GM21529 (cell line): ENCODE measurements around the gene NFIB.
A peak's percentile ranks its signal among the peaks of the same experiment; 100 is the strongest.

ENCODE experiments used
- ATAC-seq: cut with Tn5 transposase; IDR thresholded peaks from one replicate; pipeline ENCODE4 v1.9.1; 2021; ENCODE audit not compliant: unreplicated experiment

The NFIB gene

DNA sequence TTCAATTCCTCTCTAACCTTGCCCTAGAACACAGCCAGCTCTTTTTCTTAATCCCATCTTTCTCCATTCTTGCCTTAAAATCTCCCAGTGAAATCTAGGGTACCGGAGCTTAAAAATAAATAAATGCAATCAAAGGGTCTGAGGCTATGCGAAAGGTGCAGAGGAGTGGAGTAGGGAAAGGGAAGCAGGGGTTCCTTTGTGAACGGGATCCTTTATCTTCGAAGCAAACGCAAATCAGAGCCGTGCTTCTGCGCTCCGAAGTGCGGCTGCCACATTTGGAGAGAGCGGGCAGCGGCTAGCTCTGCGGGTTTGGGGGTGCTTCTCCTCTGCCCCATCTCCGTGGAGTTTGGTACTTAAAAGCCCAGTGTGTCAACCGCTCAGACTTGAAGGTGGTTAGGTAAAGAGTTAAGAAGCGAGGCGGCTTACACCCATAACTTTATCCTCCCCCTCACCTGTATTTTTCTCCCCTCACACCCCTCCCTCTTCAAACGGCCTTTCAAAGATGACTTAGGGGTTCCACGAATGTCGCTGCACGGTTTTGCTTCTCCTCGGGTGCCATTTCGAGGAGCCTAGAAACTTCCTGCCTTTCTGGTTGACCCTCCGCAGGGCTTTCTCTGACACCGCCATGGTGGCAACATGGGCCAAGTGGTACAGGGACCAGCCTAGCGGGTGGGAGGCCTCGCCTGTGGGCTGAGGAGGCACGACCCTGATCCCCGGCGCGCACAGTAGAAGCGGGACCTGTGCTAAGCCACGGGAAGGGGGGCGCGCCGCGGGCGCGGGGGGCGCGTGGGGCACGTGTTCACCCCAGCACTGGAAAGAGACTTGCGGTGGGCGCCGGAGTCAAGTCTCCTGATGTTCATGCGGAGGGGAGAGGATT is 31.7 kb upstream of the NFIB start:
- ATAC-seq = no peak

DNA sequence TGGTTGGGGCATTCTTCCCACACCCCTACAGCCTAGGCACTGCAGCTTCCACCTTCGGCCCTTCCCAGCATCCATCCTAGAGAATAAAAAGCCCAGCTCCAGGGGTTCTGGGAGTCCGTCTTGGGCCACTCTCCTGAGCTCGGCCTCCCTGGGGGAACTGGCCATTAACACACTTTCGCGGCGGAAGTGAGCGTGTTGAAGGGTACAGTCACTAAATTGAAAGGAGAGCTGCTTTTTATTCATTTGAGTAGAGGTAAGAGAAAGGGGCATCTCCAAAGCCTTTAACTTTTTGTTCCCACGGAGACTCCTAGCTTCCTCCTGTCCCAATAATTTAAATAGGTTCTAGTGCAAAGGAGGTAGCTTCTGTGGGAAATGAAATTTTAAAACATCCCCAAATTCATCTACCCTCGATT is 31.0 kb upstream of the NFIB start:
- ATAC-seq = no peak

GRCh38 chr9:14344053-14344524 is 30.1 kb upstream of the NFIB start:
- no peak for ATAC-seq

DNA sequence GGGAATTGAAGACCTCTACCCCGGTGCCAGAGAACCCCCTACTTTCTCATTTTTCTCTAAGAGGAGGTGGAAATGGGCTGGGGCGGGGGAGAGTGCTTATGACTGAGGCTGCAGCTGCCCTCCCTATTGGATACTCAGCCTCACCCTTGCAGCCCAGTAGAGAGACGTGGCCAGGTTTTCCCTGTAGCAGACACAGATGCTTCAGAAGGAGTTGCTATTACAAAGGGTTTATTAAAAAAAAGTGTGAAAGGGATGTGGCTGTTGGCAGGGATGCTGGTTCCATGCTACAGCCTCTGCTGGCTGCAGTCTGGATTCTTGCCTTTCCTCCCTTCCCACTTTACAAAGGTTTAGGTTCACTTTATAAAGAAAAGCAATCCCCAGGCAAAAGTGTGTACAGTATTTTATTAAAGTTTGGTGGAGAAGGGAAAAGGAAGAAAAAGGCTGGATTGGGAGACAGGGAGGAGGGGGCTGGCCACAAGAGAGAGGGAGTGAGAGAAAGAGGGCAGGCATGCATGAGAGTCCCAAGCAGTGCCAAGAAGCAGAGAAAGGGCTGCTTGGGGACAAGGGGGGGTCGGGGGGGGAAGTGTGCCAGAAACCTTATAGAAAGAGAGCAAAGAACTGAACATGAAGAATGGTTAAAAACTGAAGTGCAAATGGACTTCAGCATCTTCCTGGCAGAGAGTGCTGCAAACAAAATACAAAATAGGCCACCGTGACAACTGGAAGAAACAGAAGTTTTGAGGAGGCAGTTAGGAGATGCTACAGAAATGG is 29.5 kb upstream of the NFIB start:
- ATAC-seq = no peak

DNA sequence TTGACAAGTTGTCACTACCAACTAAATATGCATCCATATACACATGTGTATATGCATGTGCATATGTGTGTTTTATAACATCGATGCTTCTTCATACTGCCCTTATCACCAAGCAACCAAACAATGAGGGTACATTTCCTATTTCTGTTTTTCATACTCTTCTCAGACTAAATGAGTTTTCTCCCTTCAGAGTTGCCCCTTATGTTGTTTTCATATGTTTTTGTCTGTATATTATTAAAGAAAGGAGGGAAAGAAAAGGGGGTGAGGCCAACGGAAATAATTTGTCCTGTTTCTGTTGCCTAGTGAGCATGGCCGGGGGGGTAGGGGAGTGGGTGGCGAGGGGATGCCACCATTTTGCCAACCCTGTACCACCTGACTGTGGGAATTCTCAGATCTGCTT is 28.8 kb upstream of the NFIB start:
- ATAC-seq = no peak

GRCh38 chr9:14341437-14342122 is 27.6 kb upstream of the NFIB start:
- no peak for ATAC-seq

DNA sequence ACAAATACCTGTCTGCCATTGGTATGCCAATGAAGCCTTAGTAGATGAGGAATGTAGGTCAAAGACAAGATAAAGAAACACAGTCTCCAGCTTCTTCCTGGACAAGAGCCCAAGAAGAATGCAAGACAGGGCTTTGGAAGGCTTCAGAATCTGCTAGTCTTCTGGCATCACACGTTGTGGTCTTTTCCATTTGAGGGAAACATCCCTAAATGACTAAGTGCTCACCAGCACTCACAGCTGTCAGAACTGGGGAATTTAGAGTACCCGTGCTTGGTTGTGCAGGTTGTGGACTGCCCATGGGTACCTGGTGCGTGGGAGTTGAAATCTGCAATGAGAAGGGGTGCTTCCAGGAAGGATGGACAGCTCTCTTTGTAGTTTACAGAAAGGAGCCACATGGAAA is 27.1 kb upstream of the NFIB start:
- no peak for ATAC-seq

DNA sequence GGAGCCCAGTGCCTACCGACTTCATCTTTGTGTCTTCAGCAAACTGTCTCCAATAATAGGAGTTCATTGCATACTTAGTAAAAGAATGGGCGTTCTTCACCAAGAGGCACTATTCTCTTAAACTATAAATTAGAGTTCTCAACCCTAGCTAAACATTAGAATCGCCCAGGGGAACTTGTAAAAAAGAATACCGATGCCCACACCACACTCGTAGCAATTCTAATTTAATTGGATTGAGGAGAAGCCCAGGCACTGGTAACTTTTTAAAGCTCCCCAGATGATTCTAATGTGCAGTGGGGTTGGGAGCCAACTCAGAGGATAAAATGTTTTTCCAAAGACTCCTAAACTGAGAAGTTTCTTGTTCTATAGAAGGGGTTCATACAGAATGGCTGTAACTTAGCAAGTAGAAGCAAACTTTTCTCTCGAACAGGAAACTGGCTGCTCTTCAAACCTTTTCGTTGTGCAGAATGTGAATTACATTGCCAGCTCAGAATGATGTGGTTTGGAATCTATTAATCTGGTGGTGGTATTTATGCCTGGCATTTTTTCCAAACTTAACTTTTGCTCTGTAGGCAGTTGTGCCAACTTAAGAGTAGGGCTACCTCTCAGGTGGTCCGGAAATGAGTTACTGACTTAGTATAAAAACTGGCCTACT is 26.4 kb upstream of the NFIB start:
- ATAC-seq = no peak

DNA sequence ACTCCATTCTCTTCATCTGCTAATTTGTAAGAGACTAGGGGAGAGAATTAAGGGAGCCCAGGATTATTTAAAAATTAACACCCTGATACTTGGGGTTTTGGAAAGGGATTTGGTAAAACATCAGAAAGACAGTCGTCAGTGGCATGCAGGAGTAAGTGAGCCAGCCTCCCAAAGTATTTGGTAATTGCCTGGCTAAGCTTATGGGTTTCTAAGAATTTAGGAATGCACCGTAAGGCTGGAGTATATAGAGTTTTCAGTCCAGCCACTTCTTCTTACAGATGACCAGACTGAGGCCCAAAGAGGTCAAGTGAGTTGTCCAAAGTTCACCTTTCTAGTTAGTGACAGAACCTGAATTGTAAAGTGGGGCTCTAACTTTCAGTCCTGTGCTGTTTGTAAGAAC is 25.8 kb upstream of the NFIB start:
- ATAC-seq = no peak

GRCh38 chr9:14337615-14338014 is 23.7 kb upstream of the NFIB start:
- no peak for ATAC-seq

- ATAC-seq = no peak
Observed at GRCh38 chr9:14336244-14336643, 22.3 kb upstream of the NFIB start.

GRCh38 chr9:14331120-14331519 is 17.2 kb upstream of the NFIB start:
- ATAC-seq = no peak

DNA sequence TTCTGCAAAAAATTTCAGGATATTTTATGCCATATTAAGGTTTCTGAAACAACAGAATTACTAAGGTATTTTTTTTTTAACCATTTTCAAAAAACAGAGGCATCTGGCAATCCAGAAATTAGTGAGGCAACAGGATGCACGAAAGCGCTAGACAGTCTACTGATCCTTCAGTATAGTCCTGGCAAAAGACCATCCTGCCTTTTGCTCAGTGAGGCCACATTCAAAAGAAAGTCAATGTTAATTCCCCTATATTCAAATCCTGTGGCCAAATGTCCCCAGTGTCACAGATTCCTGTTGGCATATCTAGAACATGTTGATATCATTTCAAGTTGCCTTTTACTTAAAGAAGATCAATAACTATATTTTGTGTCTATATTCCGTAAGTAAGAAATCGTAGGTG is 13.1 kb upstream of the NFIB start:
- ATAC-seq = no peak

DNA sequence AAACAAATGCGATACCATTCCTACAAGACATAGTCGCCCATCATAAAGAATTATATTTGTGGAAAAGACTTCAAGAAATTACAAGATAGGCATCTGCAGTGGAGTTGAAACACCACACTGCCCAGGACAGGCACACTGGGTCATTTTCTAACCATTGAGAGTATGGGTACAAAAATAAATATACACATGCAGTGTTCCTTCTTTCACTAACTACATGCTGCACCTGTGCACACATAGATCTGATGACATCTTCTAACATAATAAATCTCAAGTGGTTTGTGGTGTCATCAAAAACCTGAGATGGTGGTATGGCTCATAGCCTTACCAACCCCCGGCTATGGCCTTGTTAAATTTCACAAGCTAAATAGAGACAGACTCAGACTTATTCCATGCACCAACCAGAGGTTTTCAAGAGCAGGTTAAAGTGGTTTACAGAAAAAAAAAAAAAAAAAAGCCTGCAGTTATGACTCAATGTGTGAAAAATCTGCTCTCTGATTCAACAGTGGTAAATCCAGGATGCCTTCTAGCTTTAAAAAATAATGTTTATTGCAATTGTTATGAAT is 12.4 kb upstream of the NFIB start:
- ATAC-seq = peak; percentile 19

DNA sequence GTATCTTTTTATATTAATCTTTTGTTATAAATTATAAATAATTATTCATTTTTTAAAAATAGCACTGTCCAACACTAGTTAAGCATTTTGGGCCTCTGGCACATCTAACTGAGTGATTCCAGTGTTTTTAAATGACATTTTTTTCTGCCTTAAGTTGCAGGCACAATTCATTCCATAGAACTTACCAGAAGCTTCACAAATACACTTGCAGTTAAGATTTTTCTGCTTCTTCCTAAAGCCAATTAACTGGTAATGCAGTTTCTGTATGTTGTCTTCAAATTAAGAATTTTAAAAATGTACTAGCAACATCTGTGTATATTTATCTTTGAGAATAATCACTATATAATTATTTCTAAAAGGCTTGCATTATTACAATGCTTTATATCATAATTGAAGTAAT is 11.2 kb upstream of the NFIB start:
- ATAC-seq = no peak

DNA sequence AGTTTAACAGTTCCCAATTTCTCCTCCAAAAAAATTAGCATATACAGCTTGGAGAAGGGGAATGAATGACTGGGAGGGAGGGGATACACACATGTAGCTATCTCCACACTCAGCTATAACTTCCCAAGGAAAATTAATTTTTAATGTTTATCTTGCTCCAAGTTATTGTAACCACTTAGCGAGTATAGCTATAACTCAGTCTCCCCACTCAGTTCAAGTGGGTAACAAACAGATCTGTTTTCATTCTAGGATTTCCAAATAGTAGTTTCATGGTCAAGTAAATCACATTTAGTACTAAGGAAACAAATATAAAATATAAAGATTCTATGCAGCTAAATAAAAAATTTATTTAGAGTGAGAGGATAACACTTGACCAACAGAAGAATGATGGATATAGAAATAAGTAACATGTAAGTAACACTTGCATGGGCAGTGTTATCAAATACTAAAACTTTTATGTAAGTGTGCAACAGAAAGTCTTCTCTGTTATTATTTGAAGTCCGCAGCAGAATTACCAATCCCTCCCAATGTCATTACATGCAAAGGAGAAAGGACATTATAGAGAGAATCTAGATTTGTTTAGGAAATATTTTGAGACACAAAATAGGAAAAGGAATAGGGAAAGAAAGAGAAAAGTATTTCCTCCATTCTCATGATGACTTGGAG is 10.2 kb upstream of the NFIB start:
- ATAC-seq = no peak

DNA sequence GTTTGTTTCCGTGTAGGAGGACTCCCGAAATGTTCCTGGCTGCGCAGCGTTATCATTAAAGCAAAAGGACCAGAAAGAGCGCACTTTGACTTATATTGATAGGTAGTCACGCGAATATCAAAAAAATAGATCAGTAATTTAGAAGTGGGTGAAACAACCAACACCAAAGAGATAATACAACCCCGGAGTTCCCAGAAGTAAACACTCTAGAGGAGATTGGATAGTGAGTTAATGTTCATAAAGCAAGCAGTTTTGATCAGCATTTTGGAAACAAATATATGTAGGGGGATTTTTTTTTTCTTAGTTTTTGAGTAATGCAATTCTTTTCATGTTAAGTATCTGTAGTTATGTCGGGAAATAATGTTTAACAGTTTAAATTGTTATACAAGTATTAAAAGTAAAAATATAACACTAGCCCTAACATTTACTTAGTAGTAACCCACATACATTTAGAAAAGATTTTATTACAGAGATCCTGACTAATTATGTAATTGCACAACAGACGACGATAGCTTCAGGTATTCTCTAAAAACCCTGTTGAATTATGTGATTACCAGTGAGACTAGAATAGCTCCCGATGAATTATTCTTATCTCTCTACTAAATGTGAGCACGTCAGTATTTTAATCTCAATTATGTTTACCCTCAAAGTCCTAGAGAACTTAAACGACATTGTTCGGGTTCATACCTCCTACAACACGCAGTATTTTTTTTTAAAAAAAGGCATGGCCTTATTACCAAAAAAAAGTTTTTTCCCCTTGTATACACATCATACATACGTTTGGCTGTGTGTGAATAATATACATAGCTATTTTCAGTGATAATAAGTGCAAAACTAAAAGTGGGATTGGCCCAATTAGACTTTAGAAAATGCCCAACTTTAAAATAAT is 9.4 kb upstream of the NFIB start:
- ATAC-seq = peak; percentile 1

DNA sequence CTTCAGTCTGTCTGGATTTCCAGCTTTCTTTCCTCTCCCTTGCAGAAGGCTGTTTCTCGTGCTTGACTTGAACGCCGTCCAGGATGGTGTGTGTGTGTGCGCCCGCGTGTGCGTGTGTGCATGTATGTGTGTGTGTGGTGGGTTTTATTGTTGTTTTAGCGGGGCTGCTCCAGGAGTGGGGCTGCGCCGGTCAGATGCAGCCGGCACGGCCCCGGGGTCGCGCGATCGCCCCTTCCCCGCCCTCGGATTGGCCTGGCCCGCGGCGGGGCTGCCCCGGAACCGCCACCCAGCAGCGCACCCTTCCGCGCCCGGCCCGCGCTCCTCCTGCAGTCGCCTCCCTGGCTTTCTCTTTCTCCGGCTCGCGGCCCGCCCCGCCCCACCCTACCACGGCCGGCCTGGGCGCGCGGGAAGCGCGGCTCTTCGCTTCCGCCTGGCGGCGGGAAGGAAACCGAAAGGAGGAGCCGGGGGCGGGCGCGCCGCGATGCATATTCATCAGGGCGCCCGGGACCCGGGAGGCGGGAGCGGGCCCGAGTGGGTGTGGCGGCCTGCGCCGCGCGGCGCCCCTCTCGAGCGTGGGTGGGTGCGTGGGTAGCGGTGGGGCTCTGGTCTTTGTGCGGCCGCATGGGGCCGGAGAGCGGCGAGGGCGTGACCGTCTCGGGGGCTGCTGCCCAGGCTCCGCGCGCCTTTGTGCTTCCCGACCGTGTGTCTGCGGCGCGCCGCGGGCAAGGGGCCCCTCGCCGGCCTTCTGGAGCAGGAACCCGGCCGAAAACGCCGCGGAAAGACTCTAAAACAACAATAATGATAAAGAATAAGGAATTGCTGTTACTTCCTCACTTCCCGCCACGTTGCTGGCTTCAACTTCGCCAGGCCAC is 8.5 kb upstream of the NFIB start:
- peak; percentile 82 for ATAC-seq
